Stomach (tissue), 4 donors: ENCODE measurements around the gene ATAD2B.

Experiments
- POLR2AphosphoS5 ChIP-seq, 3 donors: sonication (generic); formaldehyde crosslinking; IDR thresholded peaks; one replicate each; pipeline ENCODE4 v1.6.1; 2016; ENCODE audit warnings: antibody characterized with exemption in 3 of 3
- TF ChIP-seq, protein P1 (sequence below), 7 experiments: fragments of 450-650 bp in 4 of 7; fragments of 200-600 bp in 3 of 7; sonication (generic) in 3 of 7; IDR thresholded peaks; one replicate each; pipeline ENCODE4 v1.5.1; 2016 to 2019; ENCODE audit warnings: antibody characterized with exemption in 7 of 7, control low read depth in 2 of 7, mild to moderate bottlenecking in 1 of 7

DNA sequence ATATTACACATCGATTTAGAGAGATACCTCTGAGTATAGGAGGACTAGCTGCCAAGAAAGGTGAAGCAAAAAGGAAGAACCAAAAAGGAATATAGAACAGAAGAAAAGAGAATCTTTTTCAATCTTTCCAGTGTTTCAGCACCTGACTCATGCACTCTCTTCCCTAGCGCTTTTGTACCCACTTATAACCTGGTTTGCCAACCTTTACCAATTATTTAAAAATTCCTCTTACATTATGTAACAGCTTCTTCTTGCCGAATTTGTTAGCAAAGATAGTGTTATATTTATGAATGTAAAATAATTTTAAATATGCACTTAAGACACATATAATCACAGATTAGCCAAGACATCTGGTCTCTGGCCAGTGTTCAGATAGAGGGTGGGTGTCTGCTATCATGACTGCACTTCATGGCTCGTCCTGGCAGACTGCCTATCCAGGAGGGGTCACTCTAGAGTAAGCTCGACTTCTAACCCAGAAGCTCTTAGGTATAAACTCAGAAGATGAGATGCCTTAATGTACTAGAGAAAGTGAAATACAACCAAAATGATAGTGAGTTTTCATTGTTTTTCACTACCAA is 122.9 kb downstream of the ATAD2B start:
- TF ChIP-seq, protein P1, sequence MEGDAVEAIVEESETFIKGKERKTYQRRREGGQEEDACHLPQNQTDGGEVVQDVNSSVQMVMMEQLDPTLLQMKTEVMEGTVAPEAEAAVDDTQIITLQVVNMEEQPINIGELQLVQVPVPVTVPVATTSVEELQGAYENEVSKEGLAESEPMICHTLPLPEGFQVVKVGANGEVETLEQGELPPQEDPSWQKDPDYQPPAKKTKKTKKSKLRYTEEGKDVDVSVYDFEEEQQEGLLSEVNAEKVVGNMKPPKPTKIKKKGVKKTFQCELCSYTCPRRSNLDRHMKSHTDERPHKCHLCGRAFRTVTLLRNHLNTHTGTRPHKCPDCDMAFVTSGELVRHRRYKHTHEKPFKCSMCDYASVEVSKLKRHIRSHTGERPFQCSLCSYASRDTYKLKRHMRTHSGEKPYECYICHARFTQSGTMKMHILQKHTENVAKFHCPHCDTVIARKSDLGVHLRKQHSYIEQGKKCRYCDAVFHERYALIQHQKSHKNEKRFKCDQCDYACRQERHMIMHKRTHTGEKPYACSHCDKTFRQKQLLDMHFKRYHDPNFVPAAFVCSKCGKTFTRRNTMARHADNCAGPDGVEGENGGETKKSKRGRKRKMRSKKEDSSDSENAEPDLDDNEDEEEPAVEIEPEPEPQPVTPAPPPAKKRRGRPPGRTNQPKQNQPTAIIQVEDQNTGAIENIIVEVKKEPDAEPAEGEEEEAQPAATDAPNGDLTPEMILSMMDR (IDR thresholded peaks at IDR 0.05): no peak
- no peak for TF ChIP-seq POLR2AphosphoS5 (IDR thresholded peaks at IDR 0.05)
